HG03045 (cell line): ENCODE data around the gene SGIP1.

Experiments used
- ATAC-seq: cut with Tn5 transposase; IDR thresholded peaks from one replicate; pipeline ENCODE4 v1.9.1; 2021; ENCODE audit warnings: mild to moderate bottlenecking, moderate library complexity; ENCODE audit not compliant: unreplicated experiment

SGIP1 gene

DNA sequence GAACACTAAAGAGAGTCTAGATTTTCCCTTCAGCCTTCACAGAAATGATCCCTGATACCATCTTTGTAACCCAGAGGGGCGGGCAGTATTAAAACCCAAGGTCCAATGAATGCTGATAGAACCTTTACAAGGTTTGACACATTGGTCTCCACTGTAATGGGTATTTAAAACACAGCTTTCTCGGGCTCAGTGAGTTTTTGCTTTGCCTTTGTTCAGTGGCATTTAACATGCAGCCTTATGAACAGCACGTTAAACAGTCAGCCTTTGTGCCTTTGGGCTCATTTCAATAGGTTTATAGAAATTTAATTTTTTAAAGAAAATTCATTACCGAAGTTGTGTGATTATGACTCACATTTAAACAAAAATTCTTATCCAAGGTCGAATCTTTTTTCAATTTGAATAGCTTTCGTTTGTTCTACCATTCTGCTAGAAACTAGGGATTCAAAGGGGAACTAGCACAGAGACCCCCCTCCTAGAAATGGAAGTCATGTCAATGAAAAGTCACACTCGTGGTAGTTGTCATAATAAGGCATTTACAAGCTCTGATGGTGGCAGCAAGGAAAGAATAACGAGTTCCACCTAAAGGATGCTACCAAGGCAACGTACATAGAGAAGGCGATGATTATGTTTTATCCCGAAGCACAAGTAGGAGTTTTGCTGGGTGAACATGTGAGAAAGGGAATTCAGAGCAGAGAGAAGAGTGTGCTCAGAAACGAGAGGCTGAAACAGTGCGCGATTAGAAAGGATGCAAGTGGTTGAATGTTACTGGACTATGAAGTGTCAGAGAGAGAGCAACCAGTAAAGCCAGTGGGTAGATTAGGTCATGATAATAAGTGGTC lies 66.2 kb downstream of the SGIP1 start:
- ATAC-seq = no peak

DNA sequence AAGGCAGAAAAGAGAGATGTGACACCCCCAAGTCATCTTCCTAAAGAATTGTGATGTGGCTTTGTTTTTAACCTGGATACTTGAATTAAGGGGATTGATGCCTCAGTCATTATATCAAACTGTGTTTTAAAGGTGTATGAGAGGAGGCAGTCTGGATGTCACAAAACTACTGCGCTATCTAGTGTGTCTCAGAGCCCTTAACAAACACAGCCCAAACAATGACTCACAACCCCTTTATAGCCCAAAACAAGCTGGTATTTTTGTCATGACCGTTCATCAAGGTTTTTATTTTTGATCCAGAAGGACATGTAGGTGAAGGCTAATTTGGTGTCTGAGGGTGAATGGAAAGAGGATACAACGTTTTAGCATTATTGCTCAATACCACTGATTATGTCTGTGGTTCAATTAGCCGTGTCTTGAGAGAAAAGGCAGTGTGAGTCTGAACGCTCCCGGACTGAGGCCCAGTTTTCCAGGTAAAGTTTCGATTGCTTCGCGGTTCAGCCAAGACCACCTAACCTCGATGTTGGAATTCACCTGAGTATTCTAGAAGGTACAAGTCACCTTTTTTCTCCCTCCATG lies 71.6 kb downstream of the SGIP1 start:
- no peak for ATAC-seq

DNA sequence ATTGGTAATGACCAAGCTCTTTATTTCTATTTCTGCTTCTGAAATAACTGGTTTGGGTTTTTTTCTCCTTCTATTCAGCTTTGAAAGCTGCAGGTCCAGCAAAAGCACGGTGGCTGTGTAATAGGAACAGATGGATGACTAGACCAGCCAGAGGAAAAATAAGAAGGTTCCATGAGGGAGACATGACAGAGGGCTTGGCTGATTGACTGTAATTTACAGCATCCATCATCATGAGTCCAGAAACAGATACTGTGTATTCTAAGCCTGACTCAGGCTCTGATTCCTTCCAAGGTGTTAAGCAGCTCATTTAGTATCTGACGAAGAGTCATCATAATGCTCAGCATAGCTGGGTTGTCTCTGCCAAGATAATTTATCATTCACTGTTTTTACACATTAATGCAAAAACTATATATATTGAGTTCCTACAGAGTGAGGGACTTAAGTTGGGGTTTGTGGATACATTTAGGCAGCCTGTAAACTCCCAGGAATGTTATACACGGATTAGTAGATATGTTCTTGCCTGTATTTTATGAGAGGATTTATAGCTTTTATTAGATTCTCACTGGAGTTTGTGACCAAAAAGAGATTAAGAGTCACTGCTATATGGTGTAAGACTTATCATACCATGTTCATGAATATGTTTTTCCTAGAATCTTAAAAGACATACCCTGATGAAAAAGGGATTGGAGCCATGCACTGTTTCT lies 72.6 kb downstream of the SGIP1 start:
- ATAC-seq = no peak

DNA sequence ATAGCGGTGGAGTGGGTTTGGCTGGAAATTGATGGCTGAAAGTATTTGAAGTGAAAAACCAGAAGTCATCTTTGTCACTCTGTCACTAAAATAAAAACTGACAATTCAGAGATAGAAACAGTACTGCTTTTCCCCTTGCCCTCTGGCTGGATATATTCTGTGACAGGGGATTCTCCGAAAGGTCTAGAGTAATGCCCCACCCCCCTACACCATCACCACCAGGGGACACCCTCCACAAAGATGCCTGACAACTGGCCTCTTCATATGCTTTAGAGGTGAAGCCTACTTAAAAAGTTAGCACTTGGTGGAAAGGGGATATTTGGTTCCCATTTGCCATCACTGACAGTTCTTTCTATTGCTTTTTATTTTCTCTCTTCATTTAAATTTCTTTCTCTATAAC lies 73.5 kb downstream of the SGIP1 start:
- ATAC-seq = no peak

DNA sequence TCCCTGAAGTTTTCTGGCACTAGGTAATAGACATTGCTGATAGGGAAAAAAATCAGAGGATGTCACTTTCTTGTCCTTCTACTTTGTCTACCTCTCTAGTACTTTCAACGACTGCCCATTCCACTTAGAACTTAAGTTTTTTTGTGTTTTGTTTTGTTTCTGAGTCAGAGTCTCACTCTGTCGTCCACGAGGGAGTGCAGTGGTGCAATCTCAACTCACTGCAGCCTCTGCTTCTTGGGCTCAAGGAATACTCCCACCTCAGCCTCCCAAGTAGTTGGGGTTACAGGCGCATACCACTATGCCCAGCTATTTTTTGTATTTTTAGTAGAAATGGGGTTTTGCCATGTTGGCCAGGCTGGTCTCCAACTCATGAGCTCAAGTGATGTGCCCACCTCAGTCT lies 79.2 kb downstream of the SGIP1 start:
- ATAC-seq = no peak

DNA sequence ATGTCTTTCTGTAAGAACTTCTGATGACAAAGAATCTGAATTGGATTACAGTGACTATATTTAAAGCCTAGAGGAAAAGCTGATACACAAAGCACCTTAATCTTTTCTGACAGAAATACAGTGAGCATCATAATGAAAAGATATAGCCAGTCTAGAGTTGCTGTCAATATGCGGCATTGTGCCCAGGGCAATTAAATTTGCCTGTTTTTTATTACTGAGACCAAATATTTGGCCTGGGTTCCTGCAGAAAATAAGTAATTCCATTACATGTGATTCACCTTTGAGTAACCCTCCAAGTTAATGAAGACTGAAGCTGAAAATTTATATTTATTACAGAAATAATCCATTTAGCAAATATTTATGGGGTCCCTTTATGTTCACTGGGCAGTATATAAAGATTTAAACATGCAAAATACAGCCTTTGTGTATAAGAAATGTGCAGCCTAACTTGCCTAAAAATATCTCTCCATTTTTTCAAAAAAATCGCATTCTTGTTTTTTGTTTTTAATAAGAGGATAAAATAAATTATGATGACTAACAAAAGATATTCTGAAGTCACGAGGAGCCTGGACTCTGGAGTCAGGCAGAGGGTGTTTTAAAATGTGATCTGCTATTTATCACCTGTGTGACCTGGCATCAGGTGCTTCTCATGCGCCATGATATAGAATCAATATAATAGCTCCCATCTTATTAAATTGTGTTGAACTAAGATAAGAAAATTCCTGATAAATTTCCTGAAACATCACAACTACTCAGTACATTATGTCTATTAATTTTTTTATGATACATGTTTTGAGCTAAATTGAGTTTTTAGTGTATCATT lies 83.6 kb downstream of the SGIP1 start:
- ATAC-seq = no peak

DNA sequence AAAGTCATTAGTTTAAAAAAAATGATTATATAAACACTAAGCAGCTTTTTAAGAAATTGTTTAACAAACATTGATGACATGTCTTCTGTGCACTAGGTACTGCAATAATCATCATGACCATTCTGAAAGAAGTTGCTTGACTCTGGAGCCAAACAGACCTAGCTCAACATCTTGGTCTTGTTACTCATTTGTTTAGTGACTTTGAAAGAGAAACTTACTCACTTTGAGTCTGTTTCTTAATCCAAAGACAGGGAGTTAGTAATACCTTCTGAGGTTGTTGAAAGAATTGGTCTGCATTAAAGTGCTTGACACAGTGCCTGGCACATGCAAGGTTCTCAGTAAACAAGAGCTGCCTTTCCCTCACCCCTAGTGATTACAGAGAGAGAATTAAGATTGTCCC lies 84.4 kb downstream of the SGIP1 start:
- ATAC-seq = no peak

DNA sequence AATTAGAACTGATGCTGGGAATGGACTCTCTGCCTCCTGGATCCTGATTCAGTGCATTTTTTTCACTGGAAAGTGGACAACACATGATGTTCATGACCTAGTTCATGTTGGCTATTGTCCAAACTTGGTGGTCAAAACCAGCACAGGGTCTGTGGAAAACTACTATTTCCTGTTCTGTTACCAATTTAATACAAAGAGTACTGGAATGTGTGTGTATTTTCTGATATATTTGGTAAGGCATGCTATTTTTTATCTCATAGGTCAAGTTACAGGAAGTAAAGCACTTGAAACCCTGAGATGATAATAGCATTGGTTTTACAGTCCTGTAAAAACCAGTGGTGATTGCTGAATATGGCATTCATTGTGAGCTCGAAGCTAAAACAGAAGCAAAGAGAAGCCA lies 89.9 kb downstream of the SGIP1 start:
- no peak for ATAC-seq

DNA sequence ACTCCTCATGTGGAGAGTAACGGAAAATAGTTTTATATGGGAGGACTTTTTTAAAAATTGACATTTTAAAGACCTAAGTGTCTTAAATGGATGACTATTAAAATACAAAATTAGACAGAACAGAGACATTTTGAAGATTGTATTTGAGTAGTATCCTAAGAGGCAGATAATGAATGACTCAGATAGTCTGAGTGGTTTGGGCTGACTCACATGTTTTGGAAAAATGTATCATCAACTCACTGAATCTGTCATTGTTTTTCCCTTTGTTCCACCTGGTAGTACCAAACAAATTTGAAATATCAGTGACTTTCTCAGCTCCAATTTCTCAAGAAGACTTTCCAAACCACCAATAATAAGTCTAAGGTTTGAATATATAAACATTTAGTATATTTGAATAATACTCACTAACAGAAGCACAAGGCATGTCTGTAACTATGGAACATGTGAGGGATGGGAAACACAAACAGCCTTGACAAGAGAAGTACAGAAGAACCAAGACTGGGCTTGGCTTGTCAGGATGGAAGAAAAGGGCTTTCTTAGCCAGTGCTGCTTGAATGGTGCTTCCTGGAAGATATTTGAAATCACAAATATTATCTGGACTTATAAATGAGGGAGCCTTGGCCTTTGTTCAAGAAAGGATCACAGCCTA lies 90.6 kb downstream of the SGIP1 start:
- ATAC-seq = no peak

DNA sequence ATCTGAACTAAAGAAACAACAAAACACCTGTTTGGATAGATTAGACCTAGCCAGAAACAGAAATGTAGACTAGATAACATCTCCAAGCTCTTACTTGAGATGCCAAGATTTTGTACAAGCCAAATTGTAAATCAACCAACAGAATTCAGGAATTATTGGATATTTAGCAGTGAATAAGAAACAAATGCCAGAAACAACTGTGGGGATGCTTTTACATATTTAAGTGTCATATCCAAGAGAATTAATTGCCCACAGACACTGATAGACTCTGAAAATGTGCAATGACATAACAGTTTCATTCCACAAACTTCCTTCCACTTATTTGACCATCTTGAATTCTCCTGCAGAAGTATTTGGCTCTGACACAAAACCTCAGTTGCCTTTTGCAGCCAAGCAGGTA lies 92.3 kb downstream of the SGIP1 start:
- no peak for ATAC-seq

DNA sequence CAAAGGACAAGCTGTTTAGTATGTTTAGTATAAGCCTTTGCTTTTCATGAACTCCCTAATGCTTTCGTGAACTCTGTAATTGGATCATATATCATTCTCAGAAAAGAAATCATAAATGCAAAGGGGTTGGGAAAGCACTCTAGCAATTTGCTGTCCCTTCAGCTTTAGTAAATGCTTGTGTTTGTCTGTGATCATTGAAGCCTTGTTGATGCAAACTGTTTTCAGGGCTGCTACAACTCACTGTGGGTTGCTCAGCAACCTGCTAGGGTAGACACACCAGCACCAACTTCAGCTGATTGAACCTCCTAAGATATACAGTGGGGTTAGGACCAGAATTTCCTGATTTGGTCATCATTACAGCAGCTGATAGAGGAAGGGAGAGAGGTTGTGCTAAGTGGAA lies 95.0 kb downstream of the SGIP1 start:
- ATAC-seq = no peak

DNA sequence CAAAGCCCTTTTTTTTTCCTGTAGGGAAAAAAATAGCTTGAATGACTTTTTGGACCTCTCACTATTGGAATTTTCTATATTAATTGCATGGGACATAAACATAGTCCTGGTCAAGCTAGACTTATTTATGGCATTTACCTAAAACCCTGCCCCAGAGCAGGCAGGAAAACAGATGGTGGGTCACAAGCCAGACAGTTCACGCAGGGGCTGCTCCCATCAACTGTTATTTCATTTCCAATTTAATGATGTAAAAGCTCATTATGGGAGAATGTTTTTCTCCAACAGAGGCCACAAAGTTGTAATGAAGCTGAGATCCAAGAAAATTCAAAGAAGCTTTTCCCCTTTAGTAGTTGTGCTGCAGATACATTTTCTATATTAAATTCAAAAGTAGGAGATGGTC lies 99.2 kb downstream of the SGIP1 start:
- no peak for ATAC-seq

DNA sequence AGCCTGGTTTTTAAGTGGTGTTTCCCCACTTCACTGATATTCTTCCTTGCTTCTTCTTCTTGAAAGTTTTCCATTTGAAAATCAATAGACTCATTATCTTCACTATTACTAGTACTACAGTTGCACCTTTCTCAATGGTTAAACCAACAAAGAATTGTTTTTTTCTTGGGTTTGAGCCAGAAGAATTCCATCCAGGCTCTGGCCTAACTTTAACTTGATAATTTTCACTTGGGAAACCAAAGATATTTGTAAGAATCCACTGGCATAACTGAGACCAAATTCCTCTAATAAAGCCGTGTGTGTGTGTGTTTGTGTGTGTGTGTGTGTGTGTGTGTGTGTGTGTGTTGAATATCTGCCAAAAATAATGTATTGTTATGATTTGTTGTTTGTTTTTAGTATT lies 103.2 kb downstream of the SGIP1 start:
- ATAC-seq = no peak

DNA sequence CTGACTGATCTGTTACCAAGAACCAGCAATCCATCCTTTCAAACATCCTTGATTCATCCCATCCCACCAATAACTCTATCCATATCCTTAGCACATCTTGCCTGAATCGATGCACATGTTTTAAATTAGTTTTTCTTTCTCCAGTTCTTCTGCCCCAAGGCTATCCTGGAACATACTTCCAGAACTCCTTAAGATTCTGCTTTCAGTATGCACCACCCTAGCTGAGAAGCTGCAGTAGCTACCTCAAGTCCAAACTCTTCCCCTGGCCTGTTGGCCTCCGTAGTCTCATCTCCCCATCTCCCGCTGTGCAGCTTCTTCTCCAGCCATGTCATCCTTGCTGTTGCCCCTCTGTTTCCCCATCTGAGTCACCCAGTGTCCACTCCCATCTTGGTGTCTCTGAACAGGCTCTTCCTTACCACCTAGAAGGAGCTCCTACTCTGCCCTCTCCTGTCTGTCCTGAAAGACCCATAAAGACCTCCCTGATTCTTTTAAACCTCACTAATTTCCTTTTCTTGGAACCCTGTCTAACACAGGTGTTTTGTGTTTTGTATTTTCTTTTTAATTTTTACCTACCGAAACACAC lies 108.0 kb downstream of the SGIP1 start:
- no peak for ATAC-seq

DNA sequence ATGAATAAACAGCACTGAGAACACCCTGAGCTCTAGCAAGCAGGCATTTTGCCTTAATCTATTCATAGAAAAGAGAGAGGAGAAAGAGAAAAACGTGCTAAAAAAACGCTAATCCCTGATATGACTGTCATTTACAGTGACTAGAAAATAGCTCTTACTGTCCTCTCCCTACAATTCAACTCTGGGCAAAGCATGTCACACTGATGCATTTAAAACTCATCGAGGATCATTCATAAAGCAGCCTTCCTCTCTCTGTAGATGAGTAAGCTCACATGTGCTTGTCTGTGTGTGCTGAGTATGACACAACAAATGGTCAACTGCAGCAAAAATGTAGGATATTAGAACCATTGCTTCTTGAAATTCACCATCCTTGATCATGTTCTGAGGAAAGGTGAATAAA lies 109.0 kb downstream of the SGIP1 start:
- ATAC-seq = no peak

DNA sequence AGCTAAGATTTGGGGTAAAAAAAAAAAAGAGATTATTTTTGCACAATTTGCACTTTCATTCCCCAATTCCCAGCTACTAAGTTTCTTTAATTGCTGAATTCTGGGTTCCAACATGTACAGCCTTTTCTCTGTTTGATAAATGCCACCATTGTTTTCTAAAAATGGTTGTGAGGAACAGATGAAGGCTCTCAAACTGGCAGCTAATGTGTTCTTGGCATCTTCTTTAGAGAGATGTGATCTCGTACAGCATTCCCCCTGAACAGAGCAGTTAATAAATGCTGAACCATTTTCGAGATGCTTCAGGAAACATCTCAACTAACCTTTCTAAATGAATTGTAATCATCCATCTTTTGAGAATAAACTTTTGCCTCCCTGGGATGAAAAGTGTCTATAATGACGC lies 110.4 kb downstream of the SGIP1 start:
- no peak for ATAC-seq

DNA sequence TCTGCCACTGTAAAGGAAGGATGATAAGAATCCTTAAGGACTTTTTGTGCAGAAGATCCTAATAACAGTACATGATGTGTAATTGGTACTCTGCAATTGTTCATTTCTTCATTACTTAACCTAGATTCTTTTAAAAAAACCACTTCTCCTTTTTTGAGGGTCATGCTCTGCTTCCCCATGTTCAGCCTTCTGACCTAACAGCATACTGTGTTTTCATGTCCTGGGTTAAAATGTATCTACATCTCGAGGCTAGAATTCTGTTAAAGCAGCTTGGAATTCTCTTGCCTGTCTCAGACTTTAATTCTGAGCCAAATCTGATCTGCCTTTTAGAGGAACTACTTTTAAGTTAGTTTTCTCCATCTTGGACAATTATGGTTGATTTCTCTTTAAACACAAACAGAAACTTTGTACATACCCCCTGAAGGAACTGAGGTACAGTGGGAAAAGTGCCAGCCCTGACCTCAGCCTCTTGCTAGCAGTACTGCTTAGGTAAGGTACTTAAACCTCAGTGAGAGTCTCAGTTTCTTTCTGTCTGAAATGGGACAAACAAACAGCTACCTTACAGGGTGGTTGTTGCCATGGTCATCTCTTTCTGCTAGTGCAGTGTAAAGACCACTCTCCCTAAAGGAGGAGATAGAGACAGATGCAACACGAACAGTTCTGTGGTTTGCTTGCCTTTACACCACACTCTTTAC lies 115.1 kb downstream of the SGIP1 start:
- ATAC-seq = no peak

DNA sequence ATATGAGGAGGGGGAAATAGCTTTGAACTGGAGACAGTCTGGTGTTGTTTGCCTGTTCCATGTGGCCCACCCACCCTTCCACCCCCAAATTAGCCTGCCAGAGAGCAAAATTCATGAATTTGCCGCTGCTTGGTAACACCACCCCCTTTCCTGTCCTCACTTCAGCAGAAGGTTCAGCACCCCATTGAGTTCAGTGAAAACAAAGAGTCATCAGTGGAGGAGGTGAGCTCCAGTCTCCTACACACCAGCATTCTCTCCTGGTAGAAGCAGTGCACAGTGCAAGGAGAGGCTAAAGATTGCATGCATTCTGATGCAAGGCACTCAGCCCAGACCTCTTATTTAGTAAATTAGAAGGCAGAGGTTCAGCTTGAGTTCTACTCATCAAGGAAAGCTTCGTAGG lies 118.6 kb downstream of the SGIP1 start:
- ATAC-seq = no peak

DNA sequence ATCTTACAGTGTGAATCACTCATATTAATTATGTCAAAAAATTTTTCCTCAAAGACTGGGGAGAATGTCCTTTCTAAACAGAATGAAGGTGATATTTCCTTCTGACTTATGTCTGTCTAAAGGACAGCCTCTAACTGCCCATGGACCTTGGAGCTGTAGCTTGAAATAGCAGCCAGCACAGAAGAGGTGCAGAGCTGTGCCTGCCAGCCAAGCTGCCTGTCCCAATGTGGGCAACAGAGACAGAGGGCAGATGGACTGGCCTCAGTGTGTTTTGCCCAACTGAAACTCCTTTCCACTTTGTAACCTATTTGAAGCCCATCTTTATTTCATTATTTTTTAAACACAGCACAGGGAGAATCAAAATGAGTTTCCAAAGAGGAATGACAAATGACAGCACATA lies 120.7 kb downstream of the SGIP1 start:
- ATAC-seq = no peak

DNA sequence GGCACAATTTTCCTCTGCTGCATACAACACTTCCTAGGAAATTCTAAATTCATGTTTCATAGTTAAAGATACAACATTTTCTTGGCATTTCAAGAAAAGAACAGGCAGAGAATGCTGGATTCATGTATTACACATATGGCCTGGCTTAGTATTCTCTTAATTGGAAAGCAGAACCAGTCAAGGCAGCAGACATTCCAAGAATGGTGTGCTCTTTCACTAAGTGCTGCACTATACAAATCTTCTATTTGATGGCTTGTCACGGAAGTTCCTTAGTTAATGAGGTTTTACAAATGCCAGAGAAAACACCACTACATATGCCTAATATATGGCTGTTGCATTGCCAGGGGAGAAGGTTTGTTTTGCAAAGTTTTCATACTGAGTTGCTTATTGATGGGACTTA lies 137.5 kb downstream of the SGIP1 start:
- ATAC-seq = no peak
